Left ventricle myocardium inferior (tissue), 1 donor: ENCODE results near the gene PDK4. TPM values are rescaled to one million over a fixed set of nuclear protein-coding genes. Genes with fewer than 3 reads are reported as not detected.

Experiments
- DNase-seq: peaks from one replicate; pipeline ENCODE4 v3.0.0-alpha.2; 2020
- H3K27ac ChIP-seq: fragments of 200-600 bp; replicated peaks from 2 replicates; pipeline ENCODE4 v1.8.0; 2021
- H3K27me3 ChIP-seq: fragments of 200-600 bp; 2 replicates; pipeline ENCODE4 v1.8.0; 2021; ENCODE audit warnings: low read depth
- H3K36me3 ChIP-seq: fragments of 200-600 bp; 2 replicates; pipeline ENCODE4 v1.8.0; 2021
- H3K4me1 ChIP-seq: fragments of 200-600 bp; 2 replicates; pipeline ENCODE4 v1.8.0; 2021
- H3K4me3 ChIP-seq: fragments of 200-600 bp; 2 replicates; pipeline ENCODE4 v1.8.0; 2021; ENCODE audit warnings: mild to moderate bottlenecking, moderate library complexity
- H3K9me3 ChIP-seq: fragments of 200-600 bp; replicated peaks from 2 replicates; pipeline ENCODE4 v1.8.0; 2021
- CTCF ChIP-seq: fragments of 200-600 bp; IDR thresholded peaks from 2 replicates; pipeline ENCODE4 v1.8.0; 2021; ENCODE audit warnings: antibody characterized with exemption, mild to moderate bottlenecking, borderline replicate concordance
- intact Hi-C: fragments of 100-400 bp; cut with micrococcal nuclease; formaldehyde crosslinking; loops from one replicate; pipeline ENCODE4 v1.11.0; 2022
- total RNA-seq: library from RNA; stranded (reverse); fragmentation: NEBNext Ultra II Directional; extraction: Animal tissue kit (Norgen Biotek cat#: 25700); gene quantifications from one replicate; pipeline ENCODE4 v1.2.1, GENCODE V29; 2021
- donor health status: DM: no; HTN: yes; CAD: no; lungs with severe emphysema.

Gene PDK4
- total RNA-seq, 1 donor from 2014 or later = 325 TPM

GRCh38 chr7:95602421-95602820, 6.1 kb upstream of the PDK4 start:
- Histone ChIP-seq H3K36me3 (no peaks in the 10 kb centered on the region), H3K9me3 (no peaks in the 10 kb centered on the region), H3K4me1 (peaks cover 48% of the 10 kb centered on the region), H3K27ac (no peak overlapping the region), H3K4me3 (no peak overlapping the region), H3K27me3 (no peaks in the 10 kb centered on the region)
- intact Hi-C loops = no loop called here
- no peak for DNase-seq
- no peak for TF ChIP-seq CTCF

- Histone ChIP-seq H3K36me3 (no peaks in the 10 kb centered on the region), H3K4me1 (peaks cover 42% of the 10 kb centered on the region), H3K27me3 (no peaks in the 10 kb centered on the region), H3K27ac (no peak overlapping the region), H3K9me3 (no peaks in the 10 kb centered on the region), H3K4me3 (no peak overlapping the region)
- intact Hi-C loops = no loop called here
- no peak for DNase-seq
- TF ChIP-seq CTCF = no peak
Observed at GRCh38 chr7:95601316-95601715, 5.0 kb upstream of the PDK4 start.

DNA sequence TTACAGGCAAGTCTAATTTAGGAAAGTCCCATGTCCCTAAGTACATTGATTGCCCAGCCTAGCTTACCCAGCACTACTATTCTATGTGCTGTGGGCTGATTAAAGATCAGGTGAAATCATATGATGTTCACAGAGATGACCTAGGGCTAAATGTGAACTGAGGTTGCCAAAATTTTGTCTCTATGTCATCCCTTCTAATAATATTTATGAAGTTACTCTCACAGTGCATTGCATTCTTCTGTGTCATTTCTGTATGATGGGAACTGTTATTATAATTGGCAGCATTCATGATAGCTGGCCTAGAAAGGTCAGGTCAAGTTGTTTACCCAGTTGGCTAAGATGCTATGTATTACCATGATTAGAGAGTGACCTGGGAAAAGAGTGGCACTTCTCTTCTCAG, 2.8 kb upstream of the PDK4 start:
- intact Hi-C loops = loop anchor here (5.0 kb wide), 1 partner anchor 83 kb away; no protein-coding TSS in a partner anchor
- no peak for TF ChIP-seq CTCF
- H3K4me1 ChIP-seq = peaks cover 52% of the 10 kb centered on the region
- H3K27me3 ChIP-seq = no peaks in the 10 kb centered on the region
- no peak for DNase-seq
- peaks cover 12% of the 10 kb centered on the region for H3K36me3 ChIP-seq
- no peak overlapping the region for H3K4me3 ChIP-seq
- H3K27ac ChIP-seq = peak overlapping the region; percentile 99
- H3K9me3 ChIP-seq = no peaks in the 10 kb centered on the region

GRCh38 chr7:95598511-95598910, 2.2 kb upstream of the PDK4 start:
- Histone ChIP-seq H3K9me3 (no peaks in the 10 kb centered on the region), H3K4me1 (peaks cover 57% of the 10 kb centered on the region), H3K27me3 (no peaks in the 10 kb centered on the region), H3K36me3 (peaks cover 17% of the 10 kb centered on the region), H3K4me3 (no peak overlapping the region), H3K27ac (peak overlapping the region; percentile 99)
- DNase-seq = no peak
- TF ChIP-seq CTCF = no peak
- intact Hi-C loops = loop anchor here (5.0 kb wide), 1 partner anchor 84 kb away; no protein-coding TSS in a partner anchor

DNA sequence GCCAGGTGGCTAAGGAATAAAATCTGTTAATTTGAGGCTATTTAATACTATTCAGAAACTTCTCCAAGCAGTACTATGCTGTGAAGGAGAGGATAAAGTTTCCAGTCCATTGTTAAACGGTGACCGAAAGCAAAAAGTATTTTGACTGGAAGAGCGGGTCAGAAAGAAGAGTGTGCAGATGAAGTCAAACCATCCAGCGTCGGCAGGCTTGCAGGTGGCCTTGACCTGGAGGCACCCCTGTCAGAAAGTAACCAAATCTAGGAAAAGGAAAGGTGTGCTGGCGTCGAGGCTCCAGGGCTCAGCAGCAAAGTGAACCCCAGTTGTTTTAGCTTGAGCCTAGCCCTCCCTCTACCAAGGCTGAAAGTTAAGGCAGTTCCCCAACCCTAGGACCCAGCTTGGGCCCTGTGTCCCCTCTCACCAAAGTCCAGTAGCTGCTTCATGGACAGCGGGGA, 544 bp downstream of the PDK4 start:
- TF ChIP-seq CTCF = no peak
- Histone ChIP-seq H3K27ac (peak overlapping the region; percentile 99), H3K27me3 (no peaks in the 10 kb centered on the region), H3K9me3 (no peaks in the 10 kb centered on the region), H3K4me3 (peak overlapping the region; percentile 89), H3K36me3 (peaks cover 45% of the 10 kb centered on the region), H3K4me1 (peaks cover 85% of the 10 kb centered on the region)
- intact Hi-C loops = loop anchor here (5.0 kb wide), 1 partner anchor 87 kb away; no protein-coding TSS in a partner anchor
- DNase-seq = no peak
